HepG2 (cell line): ENCODE results near the gene XAB2. TPM values are rescaled to one million over a fixed set of nuclear protein-coding genes. Genes with fewer than 3 reads are reported as not detected.

Experiments used
- CTCF ChIP-seq: sonication (generic); formaldehyde crosslinking; IDR thresholded peaks from 2 replicates; pipeline ENCODE4 v1.5.0; 2020; ENCODE audit warnings: mild to moderate bottlenecking, missing genetic modification reagents, moderate library complexity
- ELF3 ChIP-seq: IDR thresholded peaks from 2 replicates; pipeline ENCODE4 v1.6.1; 2016; ENCODE audit warnings: missing genetic modification reagents, missing compliant biosample characterization
- GABPA ChIP-seq, 2 experiments: IDR thresholded peaks; 2 replicates each; pipeline ENCODE4 v1.6.1; 2011 to 2016; ENCODE audit warnings: low read depth in 2 of 2, low read length in 1 of 2, missing biosample characterization in 1 of 2, missing genetic modification characterization in 1 of 2
- HNRNPLL ChIP-seq: fragments of 200-400 bp; formaldehyde crosslinking; IDR thresholded peaks from 2 replicates; pipeline ENCODE4 v1.6.1; 2017; ENCODE audit warnings: mild to moderate bottlenecking, low read depth, low read length; ENCODE audit not compliant: poor library complexity, severe bottlenecking
- MAFF ChIP-seq: IDR thresholded peaks from 2 replicates; pipeline ENCODE4 v1.6.1; 2011; ENCODE audit warnings: low read depth, low read length, improper control_type of control experiment
- MAZ ChIP-seq, 2 experiments: sonication (generic) in 1 of 2; formaldehyde crosslinking in 1 of 2; IDR thresholded peaks; 2 replicates each; pipeline versions ENCODE4 v1.5.0 to v1.6.1; 2012 to 2020; ENCODE audit warnings: low read depth in 2 of 2, mild to moderate bottlenecking in 2 of 2, borderline replicate concordance in 1 of 2, improper control_type of control experiment in 1 of 2, low read length in 1 of 2, missing genetic modification reagents in 1 of 2, moderate library complexity in 1 of 2
- MXI1 ChIP-seq: IDR thresholded peaks from 3 replicates; pipeline ENCODE4 v1.6.1; 2012; ENCODE audit warnings: low read depth, low read length, inconsistent platforms, borderline replicate concordance
- NR2F1 ChIP-seq, 2 experiments: fragments of 450-650 bp in 1 of 2; formaldehyde crosslinking in 1 of 2; IDR thresholded peaks; 2 replicates each; pipeline versions ENCODE4 v1.5.0 to v1.6.1; 2016 to 2020; ENCODE audit warnings: mild to moderate bottlenecking in 1 of 2, missing compliant biosample characterization in 1 of 2, missing genetic modification reagents in 1 of 2, moderate library complexity in 1 of 2
- RBFOX2 ChIP-seq: fragments of 200-400 bp; formaldehyde crosslinking; IDR thresholded peaks from 2 replicates; pipeline ENCODE4 v1.6.1; 2017; ENCODE audit warnings: low read depth, mild to moderate bottlenecking, low read length
- SMC3 ChIP-seq: IDR thresholded peaks from 2 replicates; pipeline ENCODE4 v1.6.1; 2011; ENCODE audit warnings: low read length, improper control_type of control experiment
- ZFX ChIP-seq: sonication (generic); formaldehyde crosslinking; IDR thresholded peaks from 2 replicates; pipeline ENCODE4 v1.4.0; 2020; ENCODE audit warnings: mild to moderate bottlenecking, low read depth, missing genetic modification reagents, moderate library complexity
- ZFY ChIP-seq: sonication (generic); formaldehyde crosslinking; IDR thresholded peaks from 2 replicates; pipeline ENCODE4 v1.4.0; 2020; ENCODE audit warnings: missing genetic modification reagents
- ZNF616 ChIP-seq: sonication (generic); formaldehyde crosslinking; IDR thresholded peaks from 2 replicates; pipeline ENCODE4 v1.5.0; 2020; ENCODE audit warnings: low read depth, mild to moderate bottlenecking, missing genetic modification reagents
- ZNF619 ChIP-seq: sonication (generic); formaldehyde crosslinking; IDR thresholded peaks from 2 replicates; pipeline ENCODE4 v1.4.0; 2020; ENCODE audit warnings: mild to moderate bottlenecking, missing genetic modification reagents
- ZNF629 ChIP-seq: sonication (generic); formaldehyde crosslinking; conservative IDR thresholded peaks from 2 replicates; pipeline ENCODE4 v1.5.0; 2020; ENCODE audit warnings: missing genetic modification reagents
- ZNF674 ChIP-seq: sonication (generic); formaldehyde crosslinking; IDR thresholded peaks from 2 replicates; pipeline ENCODE4 v1.5.0; 2020; ENCODE audit warnings: low read depth, mild to moderate bottlenecking, missing genetic modification reagents
- polyA plus RNA-seq, 8 experiments: library from polyadenylated mRNA; depleted of rRNA in 3 of 8; stranded (reverse) in 7 of 8; unstranded in 1 of 8; fragments of >200 nt; fragmentation: Illumina TruSeq in 4 of 8; extraction: Trizol in 4 of 8; gene quantifications; 2 replicates each; pipeline versions ENCODE4 v1.2.1 to v1.2.3, GENCODE V29; 2011 to 2016; ENCODE audit warnings: low read depth in 4 of 8, missing spikeins in 1 of 8, mixed read lengths in 1 of 8; ENCODE audit not compliant: insufficient read depth in 1 of 8
- total RNA-seq, 5 experiments: library from RNA; depleted of rRNA; stranded (reverse); fragments of >200 nt; fragmentation: Illumina TruSeq; extraction: Trizol; gene quantifications; 2 replicates each; pipeline ENCODE4 v1.2.3, GENCODE V29; 2016; ENCODE audit warnings: low read depth in 1 of 5

XAB2 gene
- total and polyA plus RNA-seq, 2 of the 13 experiments (the other 11 are each of a cell fraction or from before 2014, with no cell fraction given), result 6.2 to 23.9 TPM

- TF ChIP-seq HNRNPLL, result peak; percentile 34
- 0 out of 3 replicates have a peak, but pooled peaks have one; percentile 4 for TF ChIP-seq MXI1
- TF ChIP-seq NR2F1 (CRISPR knock-in tag; IDR thresholded peaks at IDR 0.05), result no peak
- no peak for TF ChIP-seq MAZ (IDR thresholded peaks at IDR 0.05; ENCODE audit: borderline replicate concordance, low read depth, low read length)
- TF ChIP-seq MAZ (CRISPR knock-in tag; IDR thresholded peaks at IDR 0.05; ENCODE audit: low read depth), result peak; percentile 2; the same call in 1 of the 2 replicates
- no peak for TF ChIP-seq ZNF616 (CRISPR knock-in tag)
- no peak for TF ChIP-seq CTCF
- no peak for TF ChIP-seq ZNF674
- peak; percentile 66 for TF ChIP-seq ZFY (CRISPR knock-in tag)
- peak; percentile 71 for TF ChIP-seq RBFOX2
- no peak for TF ChIP-seq SMC3
- 0 out of 2 replicates have a peak, but pooled peaks have one; percentile 43 for TF ChIP-seq ZNF619 (CRISPR knock-in tag)
- 0 out of 2 replicates have a peak, but pooled peaks have one; percentile 45 for TF ChIP-seq ZNF629 (CRISPR knock-in tag)
- TF ChIP-seq MAFF, result no peak
- TF ChIP-seq GABPA (IDR thresholded peaks at IDR 0.05; ENCODE audit: low read depth, low read length), result peak; percentile 26; the same call in 1 of the 2 replicates
- TF ChIP-seq GABPA (CRISPR knock-in tag; IDR thresholded peaks at IDR 0.05; ENCODE audit: low read depth), result no peak
- TF ChIP-seq ELF3 (CRISPR knock-in tag), result 0 out of 2 replicates have a peak, but pooled peaks have one; percentile 11
- TF ChIP-seq ZFX (CRISPR knock-in tag), result peak; percentile 41
These were observed 33.0 kb downstream of the XAB2 start (continued) for GRCh38 chr19:7596211-7596937.
